CD4-positive, alpha-beta T cell treated with Interleukin-6 at 100 ng/mL for 8 hours (primary cell): ENCODE measurements around the gene KDM2A.

Experiments used
- DNase-seq: peaks from one replicate; pipeline ENCODE4 v3.0.0-alpha.2; 2020; ENCODE audit warnings: mixed read lengths, low spot score

Gene KDM2A

DNA sequence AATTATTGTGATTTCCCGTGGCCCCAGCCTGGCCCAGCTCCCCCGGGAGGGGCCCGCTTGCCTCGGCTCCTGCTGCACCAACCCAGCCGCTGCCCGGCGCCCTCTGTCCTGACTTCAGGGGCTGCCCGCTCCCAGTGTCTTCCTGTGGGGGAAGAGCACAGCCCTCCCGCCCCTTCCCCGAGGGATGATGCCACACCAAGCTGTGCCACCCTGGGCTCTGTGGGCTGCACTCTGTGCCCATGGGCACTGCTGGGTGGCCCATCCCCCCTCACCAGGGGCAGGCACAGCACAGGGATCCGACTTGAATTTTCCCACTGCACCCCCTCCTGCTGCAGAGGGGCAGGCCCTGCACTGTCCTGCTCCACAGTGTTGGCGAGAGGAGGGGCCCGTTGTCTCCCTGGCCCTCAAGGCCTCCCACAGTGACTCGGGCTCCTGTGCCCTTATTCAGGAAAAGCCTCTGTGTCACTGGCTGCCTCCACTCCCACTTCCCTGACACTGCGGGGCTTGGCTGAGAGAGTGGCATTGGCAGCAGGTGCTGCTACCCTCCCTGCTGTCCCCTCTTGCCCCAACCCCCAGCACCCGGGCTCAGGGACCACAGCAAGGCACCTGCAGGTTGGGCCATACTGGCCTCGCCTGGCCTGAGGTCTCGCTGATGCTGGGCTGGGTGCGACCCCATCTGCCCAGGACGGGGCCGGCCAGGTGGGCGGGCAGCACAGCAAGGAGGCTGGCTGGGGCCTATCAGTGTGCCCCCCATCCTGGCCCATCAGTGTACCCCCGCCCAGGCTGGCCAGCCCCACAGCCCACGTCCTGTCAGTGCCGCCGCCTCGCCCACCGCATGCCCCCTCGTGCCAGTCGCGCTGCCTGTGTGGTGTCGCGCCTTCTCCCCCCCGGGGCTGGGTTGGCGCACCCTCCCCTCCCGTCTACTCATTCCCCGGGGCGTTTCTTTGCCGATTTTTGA is 166.8 kb downstream of the KDM2A start:
- DNase-seq: no peak

DNA sequence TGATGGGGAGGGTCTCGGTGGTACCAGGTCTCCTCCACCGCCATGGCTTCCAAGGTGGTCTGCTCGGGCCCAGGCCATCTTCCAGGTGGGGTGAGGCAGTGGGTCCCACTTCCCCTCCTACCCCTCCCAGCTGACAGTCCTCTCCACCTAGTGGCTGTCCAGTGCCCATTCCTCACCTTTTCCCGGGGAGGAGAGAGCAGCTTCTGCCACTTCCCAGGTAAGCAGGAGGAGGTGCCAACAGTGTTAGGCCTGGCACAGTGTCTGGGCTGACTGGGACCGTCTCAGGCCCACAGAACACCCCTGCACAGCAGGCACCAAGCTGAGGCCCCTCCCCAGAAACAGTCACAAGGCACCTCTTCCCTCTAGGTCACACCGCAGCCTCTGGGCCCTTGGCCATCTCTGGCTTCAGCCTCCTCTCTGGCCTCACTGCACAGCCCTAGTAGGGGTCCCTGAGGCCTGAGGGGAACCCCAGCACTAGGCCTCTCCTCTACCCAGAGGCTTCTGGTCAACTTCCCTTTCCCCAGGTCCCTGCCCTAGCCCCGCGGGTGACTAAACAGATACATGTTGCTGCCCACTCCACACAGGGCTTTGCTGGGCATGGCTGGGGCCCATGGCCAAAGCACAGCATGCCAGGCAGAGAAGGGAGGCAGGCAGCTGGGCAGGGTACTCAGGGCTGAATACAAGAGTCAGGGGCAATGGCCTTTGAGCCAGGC is 167.7 kb downstream of the KDM2A start:
- DNase-seq: no peak

DNA sequence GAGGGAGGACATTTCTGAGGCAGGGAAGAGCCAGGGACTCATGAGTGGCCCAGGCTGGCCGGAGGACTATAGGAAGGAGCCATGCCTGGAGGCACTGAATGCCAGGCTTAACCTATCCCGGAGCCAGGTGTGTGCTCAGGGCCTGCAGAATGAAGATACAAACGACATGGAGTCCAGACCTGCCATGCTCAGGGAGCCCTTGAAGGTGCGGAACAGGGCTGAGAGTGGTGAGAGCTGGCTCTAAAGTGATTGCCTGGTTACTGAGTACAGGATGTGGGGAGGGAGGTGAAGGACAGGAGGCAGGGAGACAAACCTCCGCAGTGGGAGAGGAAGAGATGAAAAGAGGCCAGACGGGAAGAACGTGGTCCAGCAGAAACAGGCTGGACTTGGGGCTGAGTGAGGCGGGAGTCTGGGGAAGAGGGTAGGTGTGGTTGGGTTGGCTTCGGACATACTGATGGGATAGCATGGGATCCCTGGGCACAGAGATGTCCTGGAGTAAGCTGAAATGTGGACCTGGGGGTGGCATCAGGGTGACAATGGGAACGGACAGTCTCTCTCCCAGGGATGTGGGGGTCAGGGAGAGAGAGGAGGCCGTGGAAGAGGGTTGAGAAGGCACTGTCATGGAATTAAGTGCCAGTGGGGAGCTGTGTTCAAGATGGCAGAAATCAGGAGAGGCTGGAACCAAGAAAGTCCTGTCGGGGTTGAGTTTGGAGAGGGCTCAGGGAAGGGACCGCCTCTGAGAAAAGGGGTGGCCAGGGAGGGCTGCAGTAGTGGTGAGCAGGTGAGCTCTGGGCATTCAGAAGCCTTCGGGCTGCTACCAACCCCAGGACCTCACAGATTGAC is 168.5 kb downstream of the KDM2A start:
- DNase-seq: peak; percentile 56

DNA sequence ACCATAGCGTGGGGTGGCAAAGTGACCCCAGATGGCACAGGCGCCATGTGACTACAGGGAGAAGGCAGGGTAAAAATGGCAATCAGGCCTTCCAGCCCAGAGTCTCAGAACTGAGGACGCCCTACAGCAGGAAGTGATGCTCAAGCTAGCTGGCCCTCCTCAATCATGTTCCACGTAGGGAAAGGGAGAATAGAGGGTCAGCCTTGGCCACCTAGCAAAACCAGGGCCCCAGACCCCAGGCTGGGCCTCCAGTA is 169.1 kb downstream of the KDM2A start:
- no peak for DNase-seq

DNA sequence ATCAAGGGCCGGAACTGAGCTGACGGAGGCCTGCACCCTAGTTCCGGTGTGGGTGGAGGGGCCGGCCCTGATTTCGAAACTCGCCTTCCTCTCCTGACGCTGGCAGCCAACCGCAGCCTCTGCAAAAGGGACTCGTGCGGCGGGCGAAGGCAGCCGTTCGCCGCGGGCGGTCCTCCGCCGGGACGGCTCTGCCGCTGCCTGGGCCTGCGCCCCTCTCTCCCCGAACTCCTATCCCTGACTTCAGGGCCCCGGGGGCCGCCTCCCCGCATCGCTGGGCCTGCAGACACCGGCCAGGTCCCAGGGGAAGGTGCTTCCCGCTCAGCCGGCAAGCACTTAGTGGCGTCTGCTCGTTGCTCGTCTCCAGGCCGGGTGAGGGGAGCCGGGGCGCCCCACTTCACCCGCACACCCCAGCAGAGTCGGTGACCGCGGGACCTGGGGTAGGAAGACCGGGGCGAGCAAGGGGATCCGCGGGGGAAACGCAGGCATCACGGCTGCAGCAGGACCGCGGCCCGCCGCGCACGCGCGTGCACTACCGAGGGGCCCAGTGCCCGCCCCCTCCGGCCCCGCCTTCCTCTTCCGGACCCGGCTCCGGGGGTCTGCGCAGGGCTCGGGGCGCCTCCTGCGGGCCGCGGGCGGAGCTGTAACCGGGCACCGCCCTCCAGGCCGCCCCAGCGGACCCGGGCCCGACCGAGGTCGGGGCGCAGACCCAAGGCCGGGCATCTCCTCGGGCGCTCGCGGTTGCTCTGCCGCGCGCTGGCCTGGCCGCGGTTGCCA is 169.6 kb downstream of the KDM2A start:
- DNase-seq: peak; percentile 88

DNA sequence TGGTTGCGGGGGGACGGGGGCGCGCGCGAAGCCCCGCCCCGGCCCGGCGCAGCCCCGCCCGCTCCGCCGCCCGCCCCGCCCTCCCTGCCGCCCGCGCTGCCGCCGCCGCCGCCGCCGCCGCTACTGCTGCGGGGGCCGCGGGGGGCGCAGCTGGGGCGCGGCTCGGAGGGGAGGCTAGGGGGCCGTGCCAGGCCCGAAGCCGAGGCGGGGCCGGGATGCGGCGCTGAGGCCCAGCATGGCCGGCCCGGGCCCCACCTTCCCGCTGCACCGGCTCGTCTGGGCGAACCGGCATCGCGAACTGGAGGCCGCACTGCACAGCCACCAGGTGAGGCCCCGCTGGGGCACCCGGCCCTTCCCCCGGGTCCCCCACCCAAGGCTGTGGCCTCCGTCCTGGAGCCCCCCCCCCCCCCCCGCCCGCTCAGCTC is 170.2 kb downstream of the KDM2A start, which contains the start of gene ANKRD13D:
Gene ANKRD13D, plus strand, starts transcription at position 78 of the 425 bp plus-strand sequence. Its CDS starts 158 bp downstream, at position 236.
- no peak for DNase-seq

DNA sequence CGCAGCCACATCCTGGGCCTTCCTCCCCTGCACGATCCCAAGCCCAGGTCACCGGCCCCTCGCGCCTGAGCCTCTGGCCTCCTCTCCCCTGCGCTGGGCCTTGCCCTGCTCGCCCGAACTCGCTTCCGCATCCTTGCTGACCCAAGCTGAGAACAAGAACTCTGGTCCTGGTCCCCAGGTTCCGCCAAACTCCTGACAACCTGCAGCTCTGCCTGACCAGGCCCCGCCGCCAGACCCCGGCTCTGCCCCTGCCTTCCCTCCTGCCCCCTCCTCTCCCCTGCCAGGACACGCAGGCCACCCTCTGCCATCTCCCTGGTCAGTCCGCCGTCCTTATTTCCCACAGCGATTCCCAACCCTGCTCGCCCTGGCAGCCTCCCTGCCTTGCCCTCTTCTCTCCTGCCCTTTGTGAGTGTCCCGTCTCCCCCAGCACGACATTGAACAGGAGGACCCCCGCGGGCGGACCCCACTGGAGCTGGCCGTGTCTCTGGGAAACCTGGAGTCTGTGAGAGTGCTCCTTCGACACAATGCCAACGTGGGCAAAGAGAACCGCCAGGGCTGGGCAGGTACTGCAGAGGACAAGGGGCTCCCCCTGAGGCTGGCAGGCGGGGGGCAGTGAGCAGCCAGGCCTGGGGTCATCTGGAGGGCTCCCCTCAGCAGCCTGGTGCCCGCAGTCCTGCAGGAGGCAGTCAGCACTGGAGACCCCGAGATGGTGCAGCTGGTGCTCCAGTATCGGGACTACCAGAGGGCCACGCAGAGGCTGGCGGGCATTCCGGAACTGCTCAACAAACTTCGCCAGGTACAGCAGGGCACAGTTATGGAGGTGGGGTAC is 170.8 kb downstream of the KDM2A start:
- DNase-seq: no peak

DNA sequence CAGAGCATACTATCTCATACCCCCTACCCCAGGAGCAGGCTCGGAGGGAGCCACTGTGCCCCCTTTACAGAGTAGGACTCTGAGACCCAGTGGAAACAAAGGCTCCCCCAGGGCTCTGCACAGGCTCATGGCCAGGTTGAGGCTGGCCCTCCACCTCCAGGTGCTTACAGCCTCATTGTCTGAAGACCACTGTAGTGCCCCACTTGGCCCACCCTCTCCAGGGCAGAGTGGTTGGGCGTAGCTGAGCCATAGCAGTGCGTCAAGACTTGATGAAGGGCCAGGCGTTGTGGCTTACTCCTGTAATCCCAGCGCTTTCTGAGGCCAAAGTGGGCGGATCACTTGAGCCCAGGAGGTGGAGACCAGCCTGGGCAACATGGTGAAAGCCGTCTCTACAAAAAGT is 171.7 kb downstream of the KDM2A start:
- DNase-seq: no peak

DNA sequence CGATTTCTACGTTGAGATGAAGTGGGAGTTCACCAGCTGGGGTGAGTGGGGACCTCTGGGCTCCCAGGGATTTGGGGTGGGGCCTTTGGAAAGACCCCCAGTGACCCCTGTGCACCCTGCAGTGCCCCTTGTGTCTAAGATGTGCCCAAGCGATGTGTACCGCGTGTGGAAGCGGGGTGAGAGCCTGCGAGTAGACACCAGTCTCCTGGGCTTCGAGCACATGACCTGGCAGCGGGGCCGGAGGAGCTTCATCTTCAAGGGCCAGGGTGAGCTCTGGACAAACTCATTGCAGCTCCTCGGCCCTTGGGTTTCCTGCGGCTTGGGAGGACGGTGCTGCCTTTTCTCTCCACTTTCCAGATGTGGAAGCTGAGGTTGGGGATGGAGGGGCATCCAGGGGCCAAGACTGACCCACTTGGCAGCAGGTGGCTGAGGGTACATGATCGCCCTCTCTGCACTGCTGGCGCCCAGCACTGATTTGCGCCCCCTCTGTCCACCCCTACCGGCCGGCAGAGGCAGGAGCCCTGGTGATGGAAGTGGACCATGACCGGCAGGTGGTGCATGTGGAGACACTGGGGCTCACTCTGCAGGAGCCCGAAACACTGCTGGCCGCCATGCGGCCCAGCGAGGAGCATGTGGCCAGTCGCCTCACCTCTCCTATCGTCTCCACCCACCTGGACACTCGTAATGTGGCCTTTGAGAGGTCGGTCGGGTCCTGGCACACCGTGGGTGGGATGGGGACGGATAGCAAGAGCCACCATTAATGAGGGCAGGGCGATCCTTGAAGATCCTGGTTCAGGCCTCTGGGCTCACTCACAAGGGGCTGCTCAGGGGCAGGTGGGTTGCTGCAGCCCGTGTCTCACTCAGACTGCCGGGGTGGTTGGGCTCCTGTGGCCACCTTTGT is 172.7 kb downstream of the KDM2A start:
- no peak for DNase-seq

DNA sequence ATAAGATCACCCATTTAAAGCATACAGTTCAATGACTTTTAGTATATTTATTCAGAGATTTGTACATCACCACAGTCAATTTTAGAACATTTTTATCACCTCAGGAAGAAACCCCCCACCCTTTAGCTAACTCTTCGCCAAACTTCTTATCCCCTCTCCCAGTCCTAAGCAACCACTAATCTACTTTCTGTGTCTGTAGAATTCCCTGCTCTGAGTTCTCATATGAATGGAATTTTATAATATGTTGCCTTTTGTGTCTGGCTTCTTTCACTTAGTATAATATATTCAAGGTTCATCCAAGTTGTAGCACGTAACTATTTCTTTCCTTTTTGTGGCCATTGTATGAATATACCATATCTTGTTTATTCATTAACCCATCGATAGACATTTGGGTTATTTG is 173.6 kb downstream of the KDM2A start:
- no peak for DNase-seq

DNA sequence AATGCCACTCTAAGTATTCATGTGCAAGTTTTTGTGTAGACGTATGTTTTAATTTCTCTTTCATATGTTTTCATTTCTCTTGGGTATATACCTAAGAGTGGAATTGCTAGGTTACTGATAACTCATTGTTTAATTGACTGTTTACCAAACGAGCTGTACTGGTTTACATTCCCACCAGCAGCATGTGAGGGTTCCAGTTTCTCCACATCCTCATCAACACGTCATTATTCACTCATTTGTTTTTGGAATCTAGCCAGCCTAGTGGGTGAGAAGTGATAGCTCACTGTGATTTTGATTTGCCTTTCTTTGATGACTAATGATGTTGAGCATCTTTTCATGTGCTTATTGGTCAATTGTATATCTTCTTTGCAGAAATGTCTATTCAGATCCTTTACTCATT is 174.0 kb downstream of the KDM2A start:
- DNase-seq: peak; percentile 54

DNA sequence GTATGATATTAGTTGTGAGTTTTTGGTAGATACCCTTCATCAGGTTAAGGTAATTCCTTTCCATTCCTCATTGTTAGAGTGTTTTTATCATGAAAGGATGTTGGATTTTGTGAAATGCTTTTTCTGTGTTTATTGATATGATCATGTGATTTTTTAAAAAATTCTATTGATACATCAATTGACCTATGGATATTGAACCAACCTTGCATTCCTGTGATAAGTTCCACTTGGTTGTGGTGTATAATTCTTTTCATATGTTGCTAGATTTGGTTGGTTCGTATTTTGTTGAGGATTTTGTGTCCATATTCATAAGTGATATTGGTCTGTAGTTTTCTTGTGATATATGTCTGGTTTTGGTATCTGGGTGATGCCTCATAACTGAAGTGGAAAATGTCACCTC is 176.8 kb downstream of the KDM2A start:
- no peak for DNase-seq

DNA sequence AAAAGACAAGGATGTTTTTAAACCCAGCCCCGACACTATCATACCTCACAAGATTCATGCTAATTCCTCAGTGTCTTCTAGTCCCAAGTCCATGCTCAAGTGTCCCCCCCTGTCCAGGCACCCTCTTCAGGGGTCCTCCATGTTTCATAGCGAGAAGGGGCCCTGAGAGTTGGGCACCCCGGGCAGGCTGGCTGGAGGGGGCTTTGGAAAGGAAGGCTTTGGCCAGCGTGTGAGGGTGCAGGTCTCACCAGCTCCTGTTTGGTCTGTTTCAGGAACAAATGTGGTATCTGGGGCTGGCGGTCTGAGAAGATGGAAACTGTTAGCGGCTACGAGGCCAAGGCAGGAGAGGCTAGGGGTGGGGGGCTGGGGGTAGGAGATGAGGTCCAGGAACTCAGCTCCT is 179.7 kb downstream of the KDM2A start:
- no peak for DNase-seq

DNA sequence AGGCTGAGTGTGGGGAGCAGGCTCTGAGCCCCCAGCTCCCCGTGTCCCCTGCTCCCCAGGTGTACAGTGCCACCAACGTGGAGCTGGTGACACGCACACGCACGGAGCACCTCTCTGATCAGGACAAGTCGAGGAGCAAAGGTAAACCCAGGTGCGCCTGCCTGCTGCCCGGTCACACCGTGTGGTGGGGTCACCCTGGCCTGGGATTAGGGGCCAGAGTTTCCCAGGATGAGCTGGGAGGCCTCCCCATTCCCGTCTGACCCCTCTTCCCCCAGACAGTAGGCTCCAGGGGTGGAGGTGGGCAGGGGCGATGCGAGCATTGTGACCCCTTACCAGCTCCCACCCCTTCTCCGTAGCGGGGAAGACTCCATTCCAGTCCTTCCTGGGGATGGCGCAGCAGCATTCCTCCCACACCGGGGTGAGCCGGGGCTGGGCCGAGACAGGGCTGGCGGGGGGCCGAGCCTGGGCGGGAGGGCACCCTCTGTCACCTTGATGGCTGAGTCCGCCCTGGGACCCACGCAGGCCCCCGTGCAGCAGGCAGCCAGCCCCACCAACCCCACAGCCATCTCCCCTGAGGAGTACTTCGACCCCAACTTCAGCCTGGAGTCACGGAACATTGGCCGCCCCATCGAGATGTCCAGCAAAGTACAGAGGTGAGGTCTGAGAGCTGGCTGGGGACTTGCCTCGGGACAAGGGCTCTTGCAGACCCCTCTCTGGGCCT is 180.6 kb downstream of the KDM2A start:
- DNase-seq: no peak

DNA sequence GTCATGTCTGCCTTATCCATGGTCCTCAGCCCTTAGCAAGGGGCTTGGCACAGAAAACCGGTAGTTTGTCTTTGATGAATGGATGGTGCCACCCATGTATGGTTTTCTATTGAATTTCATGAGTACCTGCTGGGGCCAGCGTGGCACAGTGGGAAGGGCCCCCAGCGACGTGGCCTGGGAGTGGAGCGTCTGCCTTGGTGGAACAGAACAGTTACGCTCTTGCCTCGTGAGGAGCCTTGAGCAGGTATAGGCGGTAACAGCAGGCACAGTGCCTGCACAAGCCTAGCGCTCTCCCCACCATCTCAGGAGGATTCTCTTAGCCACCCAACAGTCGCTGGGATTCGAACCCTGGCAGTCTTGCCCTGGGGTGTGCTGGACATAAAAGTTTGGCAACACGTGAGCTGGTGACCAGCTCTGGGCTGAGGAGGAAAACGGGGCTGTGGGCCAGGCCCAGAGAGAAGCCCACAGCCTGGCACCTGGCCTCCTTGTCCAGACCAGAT is 181.2 kb downstream of the KDM2A start:
- DNase-seq: no peak

DNA sequence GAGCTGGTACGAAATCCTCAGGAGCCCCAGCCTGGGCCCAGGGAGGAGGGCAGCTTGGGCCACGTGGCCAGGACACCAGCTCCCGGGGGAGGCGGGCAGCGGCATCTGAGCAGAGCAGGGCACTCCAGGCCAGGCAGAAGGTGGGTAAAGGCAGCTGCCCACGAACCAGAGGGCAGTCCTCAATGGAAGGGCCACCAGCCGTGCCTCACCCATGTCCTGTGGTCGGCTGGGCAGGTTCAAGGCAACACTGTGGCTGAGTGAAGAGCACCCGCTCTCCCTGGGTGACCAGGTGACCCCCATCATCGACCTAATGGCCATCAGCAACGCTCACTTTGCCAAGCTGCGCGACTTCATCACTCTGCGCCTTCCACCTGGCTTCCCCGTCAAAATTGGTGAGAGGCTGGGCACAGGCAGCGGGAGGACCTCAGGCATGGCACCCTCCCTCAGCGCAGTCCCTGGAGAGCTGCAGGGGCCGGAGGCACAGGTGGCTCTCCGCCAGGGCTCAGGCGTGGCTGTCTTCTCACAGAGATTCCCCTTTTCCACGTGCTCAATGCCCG is 181.8 kb downstream of the KDM2A start:
- no peak for DNase-seq

DNA sequence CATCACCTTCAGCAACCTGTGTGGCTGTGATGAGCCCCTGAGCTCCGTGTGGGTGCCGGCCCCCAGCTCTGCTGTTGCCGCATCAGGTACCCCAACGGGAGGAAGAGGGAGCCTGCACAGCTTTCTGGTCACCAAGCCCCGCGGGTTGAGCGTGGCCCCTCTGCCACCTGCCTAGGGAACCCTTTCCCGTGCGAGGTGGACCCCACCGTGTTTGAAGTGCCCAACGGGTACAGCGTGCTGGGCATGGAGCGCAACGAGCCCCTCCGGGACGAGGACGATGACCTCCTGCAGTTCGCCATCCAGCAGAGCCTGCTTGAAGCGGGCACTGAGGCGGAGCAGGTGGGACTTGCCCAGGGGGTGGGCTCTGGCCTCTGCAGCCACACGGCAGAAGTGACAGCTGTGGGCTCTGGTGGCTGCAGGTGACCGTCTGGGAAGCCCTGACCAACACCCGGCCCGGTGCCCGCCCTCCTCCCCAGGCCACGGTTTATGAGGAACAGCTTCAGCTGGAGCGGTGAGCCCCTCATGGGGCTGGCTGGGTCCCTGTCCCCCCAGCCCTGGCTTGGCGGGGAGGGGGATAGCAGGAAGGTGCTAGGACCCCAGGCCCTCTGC is 182.4 kb downstream of the KDM2A start:
- no peak for DNase-seq

DNA sequence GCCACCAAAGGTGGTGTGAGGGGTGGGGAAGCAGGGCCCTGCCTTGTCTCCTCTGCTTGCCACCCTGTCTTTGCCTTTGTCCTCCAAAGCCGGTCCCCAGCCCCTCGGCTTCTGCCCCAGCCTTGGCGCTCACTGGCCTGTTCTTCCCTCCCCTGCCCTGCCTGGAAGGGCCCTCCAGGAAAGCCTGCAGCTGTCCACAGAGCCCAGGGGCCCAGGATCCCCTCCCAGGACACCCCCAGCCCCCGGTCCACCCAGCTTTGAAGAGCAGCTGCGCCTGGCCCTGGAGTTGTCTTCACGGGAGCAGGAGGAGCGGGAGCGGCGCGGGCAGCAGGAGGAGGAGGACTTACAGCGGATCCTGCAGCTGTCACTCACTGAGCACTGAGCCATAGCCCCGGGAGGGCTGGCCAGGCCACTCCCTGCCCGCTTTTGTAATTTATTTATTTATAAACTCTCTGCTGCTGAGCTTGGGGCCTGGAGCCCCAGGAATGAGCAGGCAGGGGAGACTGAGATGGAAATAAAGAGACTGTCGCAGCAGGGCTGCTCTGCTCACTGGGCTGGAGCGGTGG is 183.0 kb downstream of the KDM2A start:
- no peak for DNase-seq
